Fibroblast of pulmonary artery (primary cell): ENCODE results near the gene CASZ1.

Source experiments
- DNase-seq: peaks from one replicate; pipeline ENCODE4 v3.0.0-alpha.2; 2010; ENCODE audit warnings: low read depth
- H3K4me3 ChIP-seq: replicated peaks from 2 replicates; pipeline ENCODE4 v1.5.1; 2011; ENCODE audit warnings: low read depth, mild to moderate bottlenecking, control low read depth, low read length, moderate library complexity
- TF ChIP-seq, protein P1 (sequence below): IDR thresholded peaks from 2 replicates; pipeline ENCODE4 v1.5.1; 2011; ENCODE audit warnings: mild to moderate bottlenecking, control low read depth, low read length, inconsistent platforms; ENCODE audit errors: missing control alignments

CASZ1 gene

DNA sequence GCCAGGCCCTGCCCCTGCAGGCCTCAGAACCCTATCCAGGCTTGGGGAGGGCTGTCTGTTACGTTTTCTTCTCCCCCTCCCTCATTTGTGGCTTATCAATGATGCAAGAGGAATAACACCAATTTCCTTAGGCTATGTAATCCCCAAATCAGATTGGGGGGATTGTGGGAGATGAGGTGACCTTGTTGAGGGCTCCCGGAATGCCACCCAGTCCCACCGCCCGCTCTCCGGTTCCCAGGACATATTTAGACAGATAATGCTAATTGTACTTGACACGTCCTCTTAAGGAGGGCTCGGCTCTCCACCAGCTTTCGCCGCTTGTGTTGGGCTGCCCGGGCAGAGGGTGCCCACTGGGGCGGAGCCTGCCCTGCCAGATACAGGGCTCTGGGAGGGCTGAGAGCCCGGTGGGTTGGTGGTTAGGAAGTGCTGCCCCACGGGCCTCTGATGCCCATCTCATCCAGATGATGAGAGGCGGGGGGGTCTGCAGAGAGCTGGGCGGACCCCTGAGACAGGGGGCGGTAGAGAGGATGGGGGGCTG lies 90.0 kb downstream of the CASZ1 start:
- TF ChIP-seq, protein P1, sequence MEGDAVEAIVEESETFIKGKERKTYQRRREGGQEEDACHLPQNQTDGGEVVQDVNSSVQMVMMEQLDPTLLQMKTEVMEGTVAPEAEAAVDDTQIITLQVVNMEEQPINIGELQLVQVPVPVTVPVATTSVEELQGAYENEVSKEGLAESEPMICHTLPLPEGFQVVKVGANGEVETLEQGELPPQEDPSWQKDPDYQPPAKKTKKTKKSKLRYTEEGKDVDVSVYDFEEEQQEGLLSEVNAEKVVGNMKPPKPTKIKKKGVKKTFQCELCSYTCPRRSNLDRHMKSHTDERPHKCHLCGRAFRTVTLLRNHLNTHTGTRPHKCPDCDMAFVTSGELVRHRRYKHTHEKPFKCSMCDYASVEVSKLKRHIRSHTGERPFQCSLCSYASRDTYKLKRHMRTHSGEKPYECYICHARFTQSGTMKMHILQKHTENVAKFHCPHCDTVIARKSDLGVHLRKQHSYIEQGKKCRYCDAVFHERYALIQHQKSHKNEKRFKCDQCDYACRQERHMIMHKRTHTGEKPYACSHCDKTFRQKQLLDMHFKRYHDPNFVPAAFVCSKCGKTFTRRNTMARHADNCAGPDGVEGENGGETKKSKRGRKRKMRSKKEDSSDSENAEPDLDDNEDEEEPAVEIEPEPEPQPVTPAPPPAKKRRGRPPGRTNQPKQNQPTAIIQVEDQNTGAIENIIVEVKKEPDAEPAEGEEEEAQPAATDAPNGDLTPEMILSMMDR, result no peak
- H3K4me3 ChIP-seq, result no peak overlapping the region
- no peak for DNase-seq

DNA sequence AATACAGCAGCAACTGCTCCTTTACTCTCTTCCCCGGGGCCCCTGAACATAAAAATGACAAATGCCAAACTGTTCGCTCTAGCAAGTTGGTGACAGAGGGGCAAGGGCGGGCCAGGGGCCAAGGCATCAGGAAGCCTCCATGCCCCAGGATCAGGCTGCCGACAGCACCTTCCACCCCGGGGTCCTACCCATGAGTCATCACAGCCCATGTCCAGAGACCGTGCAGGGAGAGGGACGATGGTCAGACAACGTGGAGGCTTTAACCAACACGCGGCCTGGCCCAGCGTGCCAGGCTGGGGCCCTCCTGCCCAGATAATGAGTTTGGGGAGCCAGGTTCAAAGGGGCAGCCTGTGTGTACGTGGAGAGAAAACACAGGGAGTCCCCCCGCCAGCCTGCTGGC lies 90.5 kb downstream of the CASZ1 start:
- TF ChIP-seq, protein P1, result no peak
- H3K4me3 ChIP-seq, result no peak overlapping the region
- no peak for DNase-seq

DNA sequence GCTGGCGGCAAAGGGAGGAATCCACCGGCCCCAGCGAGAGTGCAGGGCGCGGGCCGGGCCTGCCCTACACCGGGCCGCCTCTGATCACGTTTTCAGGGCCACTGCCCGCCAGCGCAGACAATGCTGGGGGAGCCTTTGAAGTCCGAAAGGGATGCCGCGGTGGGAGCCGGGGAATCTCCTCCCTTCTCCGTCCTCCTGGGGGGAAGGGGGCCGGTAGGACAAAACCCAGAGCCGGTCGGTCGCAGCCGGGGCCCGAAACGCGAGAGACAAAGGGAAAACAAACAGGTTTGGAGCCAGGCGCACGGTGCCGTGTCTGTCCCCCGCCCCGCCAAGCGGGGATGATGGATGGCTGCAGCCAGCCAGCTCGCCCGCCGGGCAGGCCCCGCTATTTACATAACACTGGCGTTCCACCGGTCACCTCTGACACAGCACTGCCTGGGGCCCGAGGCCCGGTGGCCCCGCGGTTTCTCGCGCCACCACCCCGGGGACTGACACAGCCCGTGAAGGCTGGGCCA lies 92.0 kb downstream of the CASZ1 start:
- TF ChIP-seq, protein P1, result no peak
- DNase-seq, result no peak
- no peak overlapping the region for H3K4me3 ChIP-seq

DNA sequence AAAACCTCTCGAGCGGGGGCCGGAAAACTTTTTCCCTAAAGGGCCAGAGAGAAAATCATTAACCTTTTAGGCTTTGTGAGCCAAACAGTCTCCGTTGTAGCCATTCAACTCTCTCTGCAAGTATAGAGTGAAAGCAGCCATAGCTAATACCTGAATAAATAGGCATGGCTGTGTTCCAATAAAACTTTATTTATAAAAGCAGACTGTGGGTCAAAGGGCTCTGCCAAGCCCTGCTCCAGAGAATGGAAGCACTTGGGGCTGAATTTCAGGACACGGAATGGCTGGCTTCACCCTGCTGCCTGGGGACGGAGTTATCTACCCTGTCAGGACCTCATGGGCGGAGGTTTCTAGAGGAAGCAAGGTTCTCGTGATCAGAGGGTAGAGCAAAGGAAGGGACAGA lies 92.7 kb downstream of the CASZ1 start:
- DNase-seq, result no peak
- TF ChIP-seq, protein P1, result no peak
- H3K4me3 ChIP-seq, result no peak overlapping the region

DNA sequence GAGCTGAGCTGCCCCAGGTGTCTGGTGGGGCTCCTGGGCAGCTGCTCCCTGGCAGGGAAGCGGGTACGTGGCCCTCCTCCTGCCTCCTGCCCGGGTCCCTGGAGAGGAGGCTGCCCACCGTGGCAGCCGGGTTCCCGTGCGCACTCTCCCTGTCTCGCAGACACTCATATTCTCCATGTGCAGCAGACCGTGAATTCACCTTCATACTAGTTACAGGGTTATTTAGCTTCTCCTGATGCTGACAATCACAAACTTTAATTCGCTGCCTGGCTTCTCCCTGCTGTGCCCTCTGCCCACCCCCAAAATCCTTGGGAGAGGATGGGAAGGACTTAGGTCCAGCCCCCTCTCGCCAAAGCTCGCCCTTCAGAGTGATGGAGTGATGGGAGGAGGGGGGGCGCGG lies 95.3 kb downstream of the CASZ1 start:
- TF ChIP-seq, protein P1, result no peak
- DNase-seq, result no peak
- H3K4me3 ChIP-seq, result no peak overlapping the region

DNA sequence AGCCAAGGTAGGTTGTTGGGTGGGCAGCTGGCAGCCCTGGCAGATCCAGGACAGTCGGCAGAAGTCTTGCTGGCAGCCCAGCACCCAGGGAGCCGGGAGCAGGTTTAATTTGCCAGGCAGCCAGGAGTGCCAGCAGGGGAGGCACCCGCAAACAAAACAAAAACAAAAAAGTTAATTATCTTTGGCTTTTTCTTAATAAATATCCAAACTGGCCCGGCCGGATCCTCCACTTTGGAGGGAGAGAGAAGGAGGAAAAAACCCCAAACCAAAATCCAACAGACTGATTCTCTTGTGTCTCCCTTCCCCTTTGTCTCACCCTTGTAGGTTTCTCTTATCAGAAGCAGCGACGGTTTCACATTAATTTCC lies 97.0 kb downstream of the CASZ1 start:
- H3K4me3 ChIP-seq, result no peak overlapping the region
- TF ChIP-seq, protein P1, result no peak
- DNase-seq, result no peak
